Thyroid gland (tissue), 4 donors: Measurements from ENCODE around the gene SLC7A6OS.

Source experiments
- POLR2A ChIP-seq, 2 donors: fragments of 450-650 bp; IDR thresholded peaks; one replicate each; pipeline ENCODE4 v1.6.1; 2017; ENCODE audit warnings: antibody characterized with exemption in 2 of 2, mild to moderate bottlenecking in 2 of 2, moderate library complexity in 1 of 2
- TF ChIP-seq, protein P1 (sequence below), 6 experiments: fragments of 200-600 bp in 3 of 6; fragments of 450-650 bp in 3 of 6; sonication (generic) in 3 of 6; IDR thresholded peaks; one replicate each; pipeline ENCODE4 v1.5.1; 2016 to 2019; ENCODE audit warnings: antibody characterized with exemption in 6 of 6, mild to moderate bottlenecking in 2 of 6, inconsistent platforms in 1 of 6, moderate library complexity in 1 of 6

DNA sequence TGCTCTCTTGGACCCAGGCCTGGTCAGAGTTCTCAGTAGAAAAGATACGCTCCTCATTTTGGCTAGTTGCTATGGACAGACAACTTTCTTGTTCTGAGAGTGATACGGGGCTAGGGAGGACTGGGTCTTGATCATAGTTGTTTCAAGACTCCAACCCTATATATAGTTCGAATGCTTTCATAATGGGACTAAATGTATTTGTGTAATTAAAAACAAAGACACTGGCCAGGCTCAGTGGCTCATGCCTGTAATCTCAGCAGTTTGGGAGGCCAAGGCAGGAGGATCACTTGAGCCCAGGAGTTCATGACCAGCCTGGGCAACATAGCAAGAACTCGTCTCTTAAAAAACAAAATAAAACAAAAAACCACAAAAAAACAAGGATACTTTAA lies 28.7 kb downstream of the SLC7A6OS start:
- TF ChIP-seq, protein P1, sequence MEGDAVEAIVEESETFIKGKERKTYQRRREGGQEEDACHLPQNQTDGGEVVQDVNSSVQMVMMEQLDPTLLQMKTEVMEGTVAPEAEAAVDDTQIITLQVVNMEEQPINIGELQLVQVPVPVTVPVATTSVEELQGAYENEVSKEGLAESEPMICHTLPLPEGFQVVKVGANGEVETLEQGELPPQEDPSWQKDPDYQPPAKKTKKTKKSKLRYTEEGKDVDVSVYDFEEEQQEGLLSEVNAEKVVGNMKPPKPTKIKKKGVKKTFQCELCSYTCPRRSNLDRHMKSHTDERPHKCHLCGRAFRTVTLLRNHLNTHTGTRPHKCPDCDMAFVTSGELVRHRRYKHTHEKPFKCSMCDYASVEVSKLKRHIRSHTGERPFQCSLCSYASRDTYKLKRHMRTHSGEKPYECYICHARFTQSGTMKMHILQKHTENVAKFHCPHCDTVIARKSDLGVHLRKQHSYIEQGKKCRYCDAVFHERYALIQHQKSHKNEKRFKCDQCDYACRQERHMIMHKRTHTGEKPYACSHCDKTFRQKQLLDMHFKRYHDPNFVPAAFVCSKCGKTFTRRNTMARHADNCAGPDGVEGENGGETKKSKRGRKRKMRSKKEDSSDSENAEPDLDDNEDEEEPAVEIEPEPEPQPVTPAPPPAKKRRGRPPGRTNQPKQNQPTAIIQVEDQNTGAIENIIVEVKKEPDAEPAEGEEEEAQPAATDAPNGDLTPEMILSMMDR (IDR thresholded peaks at IDR 0.05): no peak
- no peak for TF ChIP-seq POLR2A (IDR thresholded peaks at IDR 0.05)
